ENCODE data around the gene ABCF1.

DNA sequence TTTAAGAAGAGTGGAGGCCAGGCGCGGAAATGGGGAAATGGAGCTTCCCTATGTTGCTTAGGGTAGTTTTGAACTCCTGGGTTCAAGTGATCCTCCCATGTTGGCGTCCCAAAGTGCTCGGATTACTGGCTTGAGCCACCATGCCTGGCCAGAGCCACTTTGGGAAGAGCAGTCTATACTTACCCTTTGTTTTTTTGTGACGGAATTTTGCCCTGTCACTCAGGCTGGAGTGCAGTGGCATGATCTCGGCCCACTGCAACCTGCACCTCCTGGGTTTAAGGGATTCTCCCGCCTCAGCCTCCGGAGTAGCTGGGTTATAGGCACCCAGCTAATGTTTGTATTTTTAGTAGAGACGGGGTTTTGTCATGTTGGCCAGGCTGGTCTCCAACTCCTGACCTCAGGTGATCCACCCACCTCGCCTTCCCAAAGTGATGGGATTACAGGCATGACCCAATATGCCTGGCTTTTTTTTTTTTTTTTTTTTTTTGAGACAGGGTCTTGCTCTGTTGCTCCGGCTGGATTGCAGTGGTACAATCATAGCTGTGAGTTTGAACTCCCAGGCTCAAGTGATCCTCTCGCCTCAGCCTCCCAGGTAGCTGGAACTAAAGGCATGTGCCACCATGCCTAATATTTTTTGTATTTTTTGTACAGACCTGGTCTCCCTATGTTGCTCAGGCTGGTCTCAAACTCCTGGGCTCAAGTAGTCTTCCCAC, 27.8 kb downstream of the ABCF1 start:
- TF ChIP-seq, protein P1, sequence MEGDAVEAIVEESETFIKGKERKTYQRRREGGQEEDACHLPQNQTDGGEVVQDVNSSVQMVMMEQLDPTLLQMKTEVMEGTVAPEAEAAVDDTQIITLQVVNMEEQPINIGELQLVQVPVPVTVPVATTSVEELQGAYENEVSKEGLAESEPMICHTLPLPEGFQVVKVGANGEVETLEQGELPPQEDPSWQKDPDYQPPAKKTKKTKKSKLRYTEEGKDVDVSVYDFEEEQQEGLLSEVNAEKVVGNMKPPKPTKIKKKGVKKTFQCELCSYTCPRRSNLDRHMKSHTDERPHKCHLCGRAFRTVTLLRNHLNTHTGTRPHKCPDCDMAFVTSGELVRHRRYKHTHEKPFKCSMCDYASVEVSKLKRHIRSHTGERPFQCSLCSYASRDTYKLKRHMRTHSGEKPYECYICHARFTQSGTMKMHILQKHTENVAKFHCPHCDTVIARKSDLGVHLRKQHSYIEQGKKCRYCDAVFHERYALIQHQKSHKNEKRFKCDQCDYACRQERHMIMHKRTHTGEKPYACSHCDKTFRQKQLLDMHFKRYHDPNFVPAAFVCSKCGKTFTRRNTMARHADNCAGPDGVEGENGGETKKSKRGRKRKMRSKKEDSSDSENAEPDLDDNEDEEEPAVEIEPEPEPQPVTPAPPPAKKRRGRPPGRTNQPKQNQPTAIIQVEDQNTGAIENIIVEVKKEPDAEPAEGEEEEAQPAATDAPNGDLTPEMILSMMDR (IDR thresholded peaks at IDR 0.05; ENCODE audit: poor library complexity, severe bottlenecking): no peak
- no peak for TF ChIP-seq EP300 (conservative IDR thresholded peaks at IDR 0.05; ENCODE audit: poor library complexity, severe bottlenecking)
- no peak for TF ChIP-seq TAF1 (IDR thresholded peaks at IDR 0.05; ENCODE audit: low read depth)
- no peak for TF ChIP-seq POLR2AphosphoS5 (IDR thresholded peaks at IDR 0.05)
- no peak for TF ChIP-seq SMC3 (conservative IDR thresholded peaks at IDR 0.05; ENCODE audit: poor library complexity)

All from neural cell (in vitro differentiated cells).